IMR-90 (cell line): ENCODE results near the gene PXYLP1.

ENCODE experiments used
- POLR2A ChIP-seq: IDR thresholded peaks from 2 replicates; pipeline ENCODE4 v1.6.1; 2012; ENCODE audit warnings: mild to moderate bottlenecking, low read depth, low read length
- TF ChIP-seq, protein P1 (sequence below): conservative IDR thresholded peaks from 2 replicates; pipeline ENCODE4 v1.5.1; 2012; ENCODE audit warnings: mild to moderate bottlenecking, low read depth, low read length, improper control_type of control experiment

DNA sequence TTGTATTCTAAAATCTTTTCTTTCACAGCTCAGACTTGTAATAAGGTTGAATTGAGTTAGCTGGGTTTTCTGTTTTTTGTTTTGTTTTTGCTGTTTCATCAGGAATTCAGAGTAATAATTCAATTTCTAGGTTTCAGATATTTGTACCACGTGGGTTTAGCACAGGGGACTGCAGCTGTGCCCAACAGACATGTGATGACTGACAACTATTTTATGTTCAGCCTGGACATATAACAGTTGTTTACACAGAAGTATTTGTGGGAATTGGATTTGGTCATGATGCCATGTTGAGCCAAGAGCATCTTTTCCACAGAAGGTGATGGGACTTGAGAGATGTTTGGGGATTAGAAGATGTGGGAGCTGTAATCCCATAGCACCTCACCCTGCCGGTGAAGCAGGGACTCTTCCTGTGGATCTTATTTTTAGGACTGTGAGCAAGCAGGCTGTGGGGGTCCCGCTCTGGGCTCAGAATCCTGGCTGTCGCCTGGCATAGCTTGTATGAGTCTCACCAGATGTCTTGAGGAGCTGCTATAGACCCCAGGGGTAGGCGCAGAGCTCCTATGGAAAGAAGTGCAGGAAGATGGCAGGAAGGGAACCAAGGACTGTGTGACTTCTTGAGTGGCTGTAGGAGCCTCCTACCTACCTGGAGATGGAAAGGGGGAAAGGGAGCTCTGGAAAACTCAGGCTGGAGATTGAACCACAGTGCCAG, 23.7 kb downstream of the PXYLP1 start:
- TF ChIP-seq, protein P1, sequence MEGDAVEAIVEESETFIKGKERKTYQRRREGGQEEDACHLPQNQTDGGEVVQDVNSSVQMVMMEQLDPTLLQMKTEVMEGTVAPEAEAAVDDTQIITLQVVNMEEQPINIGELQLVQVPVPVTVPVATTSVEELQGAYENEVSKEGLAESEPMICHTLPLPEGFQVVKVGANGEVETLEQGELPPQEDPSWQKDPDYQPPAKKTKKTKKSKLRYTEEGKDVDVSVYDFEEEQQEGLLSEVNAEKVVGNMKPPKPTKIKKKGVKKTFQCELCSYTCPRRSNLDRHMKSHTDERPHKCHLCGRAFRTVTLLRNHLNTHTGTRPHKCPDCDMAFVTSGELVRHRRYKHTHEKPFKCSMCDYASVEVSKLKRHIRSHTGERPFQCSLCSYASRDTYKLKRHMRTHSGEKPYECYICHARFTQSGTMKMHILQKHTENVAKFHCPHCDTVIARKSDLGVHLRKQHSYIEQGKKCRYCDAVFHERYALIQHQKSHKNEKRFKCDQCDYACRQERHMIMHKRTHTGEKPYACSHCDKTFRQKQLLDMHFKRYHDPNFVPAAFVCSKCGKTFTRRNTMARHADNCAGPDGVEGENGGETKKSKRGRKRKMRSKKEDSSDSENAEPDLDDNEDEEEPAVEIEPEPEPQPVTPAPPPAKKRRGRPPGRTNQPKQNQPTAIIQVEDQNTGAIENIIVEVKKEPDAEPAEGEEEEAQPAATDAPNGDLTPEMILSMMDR, result no peak
- no peak for TF ChIP-seq POLR2A
